ENCODE measurements around the gene NECAB3. TPM values are rescaled to one million over a fixed set of nuclear protein-coding genes. Genes with fewer than 3 reads are reported as not detected.

NECAB3 gene
- total RNA-seq, 4 donors from 2014 or later = 12.6 to 25.9 (median 19.1) TPM

GRCh38 chr20:33612001-33612400, 62.2 kb downstream of the NECAB3 start:
- TF ChIP-seq CTCF (IDR thresholded peaks at IDR 0.05) (no peak), POLR2A (IDR thresholded peaks at IDR 0.05) (no peak)
- H3K27me3 ChIP-seq = no peaks in the 10 kb centered on the region
- H3K4me1 ChIP-seq = no peaks in the 10 kb centered on the region
- peaks cover 0 to 99% (median 8%) of the 10 kb centered on the region in 3 donors for H3K36me3 ChIP-seq
- no peak for DNase-seq
- 54 to 58% methylated on average over 4 of the region's 4 CpGs for WGBS, 2 donors
- H3K27ac ChIP-seq = no peak overlapping the region
- no peak overlapping the region for H3K4me3 ChIP-seq
- intact Hi-C loops (cut with DNase I) = no loop called here
- H3K9me3 ChIP-seq = no peaks in the 10 kb centered on the region

GRCh38 chr20:33611106-33611505, 63.1 kb downstream of the NECAB3 start:
- 85 to 90% methylated on average over 3 to 4 of the region's 5 CpGs for WGBS, 2 donors

GRCh38 chr20:33609504-33609903, 64.7 kb downstream of the NECAB3 start:
- TF ChIP-seq POLR2A (IDR thresholded peaks at IDR 0.05) (no peak), CTCF (IDR thresholded peaks at IDR 0.05) (no peak)
- 94 to 96% methylated on average over 2 of the region's 2 CpGs for WGBS, 2 donors
- H3K36me3 ChIP-seq = peaks cover 0 to 84% (median 8%) of the 10 kb centered on the region in 3 donors

More at GRCh38 chr20:33611106-33611505, 63.1 kb downstream of the NECAB3 start:
- intact Hi-C loops (cut with DNase I) = no loop called here
- no peak for DNase-seq
- H3K27me3 ChIP-seq = no peaks in the 10 kb centered on the region
- TF ChIP-seq POLR2A (IDR thresholded peaks at IDR 0.05) = no peak
- TF ChIP-seq CTCF (IDR thresholded peaks at IDR 0.05) = no peak
- peaks cover 0 to 99% (median 8%) of the 10 kb centered on the region in 3 donors for H3K36me3 ChIP-seq
- no peak overlapping the region for H3K27ac ChIP-seq
- H3K4me1 ChIP-seq = no peaks in the 10 kb centered on the region
- no peaks in the 10 kb centered on the region for H3K9me3 ChIP-seq
- H3K4me3 ChIP-seq = no peak overlapping the region

More at GRCh38 chr20:33609504-33609903, 64.7 kb downstream of the NECAB3 start:
- no peaks in the 10 kb centered on the region for H3K4me1 ChIP-seq
- H3K27me3 ChIP-seq = no peaks in the 10 kb centered on the region
- no peak overlapping the region for H3K27ac ChIP-seq
- no peak for DNase-seq
- H3K9me3 ChIP-seq = no peaks in the 10 kb centered on the region
- intact Hi-C loops (cut with DNase I) = no loop called here
- no peak overlapping the region for H3K4me3 ChIP-seq

Other genes with a start within 250 kb of the NECAB3 start
- 10 to 100 TPM in 3 of 4 donors, 1 to 10 TPM in 1; 6.3 to 27.3 (median 14.0) TPM for gene SNTA1, start 230.7 kb downstream of the NECAB3 start, total RNA-seq
- 10 to 100 TPM; 10.5 to 15.6 (median 10.8) TPM for gene CBFA2T2, start 184.3 kb downstream of the NECAB3 start, total RNA-seq
- not detected for gene C20orf144, start 12.1 kb downstream of the NECAB3 start, total RNA-seq
- 1 to 10 TPM; 1.8 to 4.4 (median 3.5) TPM for gene ACTL10, start 7.5 kb downstream of the NECAB3 start, total RNA-seq
- 1 to 10 TPM; 2.1 to 4.8 (median 3.1) TPM for gene E2F1, start 12.0 kb upstream of the NECAB3 start, total RNA-seq
- 10 to 100 TPM in 2 of 4 donors, 1 to 10 TPM in 2; 3.4 to 11.7 (median 7.6) TPM for gene PXMP4, start 45.9 kb upstream of the NECAB3 start, total RNA-seq
- gene ZNF341, start 57.6 kb upstream of the NECAB3 start, total RNA-seq = 1 to 10 TPM; 1.7 to 4.0 (median 3.2) TPM
- gene CHMP4B, start 136.9 kb upstream of the NECAB3 start, total RNA-seq = 100 to 1,000 TPM in 2 of 4 donors, 10 to 100 TPM in 2; 77.2 to 147 (median 107) TPM

Data from esophagus squamous epithelium (tissue), 5 donors.